Keratinocyte (primary cell): Measurements from ENCODE around the gene HMG20A.

Source experiments
- CTCF ChIP-seq, 3 experiments: IDR thresholded peaks in 1 of 3; conservative IDR thresholded peaks in 1 of 3; optimal IDR thresholded peaks in 1 of 3; 2 replicates in 2 of 3; 3 replicates in 1 of 3; pipeline versions ENCODE3 to v1.5.1; 2011; ENCODE audit warnings: low read length in 3 of 3, mild to moderate bottlenecking in 3 of 3, moderate library complexity in 2 of 3, control low read depth in 1 of 3, inconsistent platforms in 1 of 3; ENCODE audit not compliant: insufficient read depth in 2 of 3; ENCODE audit errors: extremely low read depth in 1 of 3
- EZH2 ChIP-seq: IDR thresholded peaks from one replicate; pipeline ENCODE4 v1.6.1; 2012; ENCODE audit warnings: inconsistent platforms, mild to moderate bottlenecking, low read length, moderate library complexity

GRCh38 chr15:77483425-77484140 is 62.9 kb downstream of the HMG20A start:
- TF ChIP-seq CTCF (optimal IDR thresholded peaks at IDR 0.05 in 1 of 3, IDR thresholded peaks at IDR 0.05 in 1 of 3, conservative IDR thresholded peaks at IDR 0.05 in 1 of 3; ENCODE audit: extremely low read depth in 1 of 3, insufficient read depth in 2 of 3, low read length in 3 of 3) = no peak
- no peak for TF ChIP-seq EZH2
